Upper lobe of left lung (tissue), 6 donors: ENCODE measurements around the gene SLC25A39. TPM values are rescaled to one million over a fixed set of nuclear protein-coding genes. Genes with fewer than 3 reads are reported as not detected.

ENCODE experiments used
- ATAC-seq, 2 donors: fragments of 200-7000 bp; cut with Tn5 transposase; one replicate each; pipeline ENCODE4 v1.9.1; 2022; ENCODE audit warnings: mild to moderate bottlenecking in 2 of 2, moderate library complexity in 2 of 2; ENCODE audit not compliant: low FRiP score in 2 of 2
- DNase-seq, 2 donors: peaks; one replicate each; pipeline ENCODE4 v3.0.0-alpha.2; 2019 to 2020
- H3K27ac ChIP-seq, 4 donors: fragments of 200-600 bp; sonication (generic); one replicate each; pipeline ENCODE4 v1.5.1; 2016 to 2019
- H3K27me3 ChIP-seq, 4 donors: fragments of 200-600 bp; sonication (generic); one replicate each; pipeline ENCODE4 v1.5.1; 2017 to 2019
- H3K36me3 ChIP-seq, 4 donors: fragments of 200-600 bp; sonication (generic); one replicate each; pipeline ENCODE4 v1.5.1; 2016 to 2019
- H3K4me1 ChIP-seq, 4 donors: fragments of 200-600 bp; sonication (generic); one replicate each; pipeline ENCODE4 v1.5.1; 2018 to 2019
- H3K4me3 ChIP-seq, 4 donors: fragments of 200-600 bp; sonication (generic); one replicate each; pipeline ENCODE4 v1.5.1; 2017 to 2019; ENCODE audit warnings: mild to moderate bottlenecking in 2 of 4, moderate library complexity in 1 of 4
- H3K9me3 ChIP-seq, 4 donors: fragments of 200-600 bp; sonication (generic); one replicate each; pipeline ENCODE4 v1.5.1; 2018 to 2019
- CTCF ChIP-seq, 6 experiments: fragments of 450-650 bp in 4 of 6; fragments of 200-600 bp in 2 of 6; sonication (generic) in 2 of 6; IDR thresholded peaks; one replicate each; pipeline ENCODE4 v1.5.1; 2016 to 2019; ENCODE audit warnings: antibody characterized with exemption in 6 of 6
- EP300 ChIP-seq, 4 donors: sonication (generic); formaldehyde crosslinking; IDR thresholded peaks; one replicate each; pipeline ENCODE4 v1.5.1; 2017; ENCODE audit warnings: antibody characterized with exemption in 4 of 4, control low read depth in 2 of 4
- POLR2A ChIP-seq, 4 donors: fragments of 450-650 bp; IDR thresholded peaks; one replicate each; pipeline ENCODE4 v1.5.1; 2016 to 2017; ENCODE audit warnings: antibody characterized with exemption in 4 of 4, mild to moderate bottlenecking in 2 of 4
- POLR2AphosphoS5 ChIP-seq, 2 donors: sonication (generic); formaldehyde crosslinking; IDR thresholded peaks; one replicate each; pipeline ENCODE4 v1.5.1; 2017; ENCODE audit warnings: antibody characterized with exemption in 2 of 2
- WGBS, 2 donors: methylation state at CpG; one replicate each; pipeline ENCODE4 v1.1.5; 2017 to 2018; 5-methylcytosine and 5-hydroxymethylcytosine counted together
- total RNA-seq, 6 donors: library from RNA; depleted of rRNA in 4 of 6; stranded (reverse); fragments of >200 nt in 4 of 6; gene quantifications; one replicate each; pipeline versions ENCODE4 v1.1.0 to v1.2.1, GENCODE V29; 2016 to 2021
- donor health status: DM: no; HTN: no; CAD: no; lungs with moderate emphysema.
- donor health status: DM: no; HTN: yes; CAD: no; lungs with severe emphysema.

The SLC25A39 gene
- total RNA-seq, 6 donors from 2014 or later = 56.8 to 144 (median 98.6) TPM

- ATAC-seq = no peak
- DNase-seq = peak in 1 of 2 donors; percentile 54
- Histone ChIP-seq H3K36me3 (no peaks in the 10 kb centered on the region), H3K27me3 (peaks cover 0 to 2% (median 1%) of the 10 kb centered on the region in 4 donors), H3K4me1 (peaks cover 18 to 21% (median 19%) of the 10 kb centered on the region in 4 donors), H3K4me3 (no peak overlapping the region), H3K9me3 (no peaks in the 10 kb centered on the region), H3K27ac (no peak overlapping the region)
- 51 to 68% methylated on average over 4 to 5 of the region's 5 CpGs for WGBS, 2 donors
- TF ChIP-seq CTCF (IDR thresholded peaks at IDR 0.05) (no peak), EP300 (IDR thresholded peaks at IDR 0.05) (no peak), POLR2A (IDR thresholded peaks at IDR 0.05) (no peak), POLR2AphosphoS5 (IDR thresholded peaks at IDR 0.05) (no peak)
Observed at GRCh38 chr17:44309472-44309871, 15.2 kb downstream of the SLC25A39 start.

DNA sequence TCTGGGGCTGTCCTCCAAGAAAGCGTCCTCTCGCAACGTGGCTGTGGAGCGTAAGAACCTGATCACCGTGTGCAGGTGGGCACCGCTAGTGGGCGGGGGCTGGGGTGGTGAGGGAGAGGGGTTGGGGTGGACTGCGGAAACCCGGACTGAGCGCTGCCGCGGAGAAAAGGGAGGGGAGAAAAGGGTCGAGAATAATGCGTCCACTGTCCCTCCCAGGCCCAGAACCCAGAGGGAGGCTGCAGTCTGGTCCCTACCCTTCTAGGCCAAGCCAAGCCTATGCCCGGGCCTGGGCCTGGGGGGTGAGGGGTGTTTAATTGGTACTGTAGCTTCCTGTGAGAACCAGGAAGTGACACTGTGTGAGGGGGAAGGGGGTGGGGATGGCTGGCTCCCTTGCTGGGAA, 15.8 kb downstream of the SLC25A39 start:
- WGBS, 2 donors = 2 to 7% methylated on average over 8 to 15 of the region's 15 CpGs
- TF ChIP-seq POLR2AphosphoS5 (IDR thresholded peaks at IDR 0.05) = no peak
- TF ChIP-seq POLR2A (IDR thresholded peaks at IDR 0.05) = no peak
- TF ChIP-seq EP300 (IDR thresholded peaks at IDR 0.05) = no peak
- no peak for TF ChIP-seq CTCF (IDR thresholded peaks at IDR 0.05)
- Histone ChIP-seq H3K4me3 (peak overlapping the region in 3 of 4 donors; percentile 39 to 51 (median 51)), H3K9me3 (no peaks in the 10 kb centered on the region), H3K36me3 (no peaks in the 10 kb centered on the region), H3K27ac (no peak overlapping the region), H3K4me1 (peaks cover 18 to 20% (median 19%) of the 10 kb centered on the region in 4 donors), H3K27me3 (no peaks in the 10 kb centered on the region)
- ATAC-seq = peak; percentile 1 to 5
- DNase-seq = no peak

DNA sequence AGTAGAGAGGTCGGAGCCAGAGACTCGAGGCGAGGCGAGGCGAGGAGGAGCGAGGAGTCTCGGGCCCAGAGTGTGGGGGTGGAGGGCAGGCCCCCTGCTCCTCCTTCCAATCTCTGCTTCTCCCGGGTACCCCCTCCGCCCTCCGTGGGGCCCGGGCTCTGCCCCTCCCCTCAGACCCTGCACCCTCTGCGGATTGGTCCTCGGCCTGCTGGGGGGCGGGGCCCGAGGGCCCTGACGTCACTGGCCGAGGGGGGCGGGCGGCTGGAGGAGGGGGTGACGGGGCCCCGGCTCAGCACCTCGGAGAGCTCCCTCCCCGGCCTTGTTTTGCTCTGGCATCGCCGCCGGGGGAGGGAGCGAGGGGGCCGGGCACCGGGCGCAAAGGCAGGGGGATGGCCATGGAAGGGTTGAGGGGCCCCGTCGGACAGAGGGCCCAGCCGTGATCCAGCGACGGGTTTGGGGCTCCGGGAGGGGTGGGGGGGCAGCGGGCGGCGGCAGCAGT, 16.3 kb downstream of the SLC25A39 start, which contains the start of gene RUNDC3A:
Gene RUNDC3A, plus strand, starts transcription at position 282 of the 499 bp plus-strand sequence. CDS start 232 bp downstream, outside the sequence.
- 0 to 3% methylated on average over 7 to 21 of the region's 39 CpGs for WGBS, 2 donors
- Histone ChIP-seq H3K27me3 (no peaks in the 10 kb centered on the region), H3K36me3 (no peaks in the 10 kb centered on the region), H3K9me3 (no peaks in the 10 kb centered on the region), H3K4me1 (peaks cover 18 to 20% (median 19%) of the 10 kb centered on the region in 4 donors), H3K27ac (peak within 1 kb of the TSS in 2 of 4 donors; percentile 21 to 44), H3K4me3 (peak within 1 kb of the TSS in 3 of 4 donors; percentile 39 to 51 (median 51))
- ATAC-seq (peak; percentile 89 to 98), DNase-seq (peak; percentile 78 to 97)
- TF ChIP-seq EP300 (IDR thresholded peaks at IDR 0.05) = no peak
- TF ChIP-seq POLR2AphosphoS5 (IDR thresholded peaks at IDR 0.05) = peak in 1 of 2 donors; percentile 6

DNA sequence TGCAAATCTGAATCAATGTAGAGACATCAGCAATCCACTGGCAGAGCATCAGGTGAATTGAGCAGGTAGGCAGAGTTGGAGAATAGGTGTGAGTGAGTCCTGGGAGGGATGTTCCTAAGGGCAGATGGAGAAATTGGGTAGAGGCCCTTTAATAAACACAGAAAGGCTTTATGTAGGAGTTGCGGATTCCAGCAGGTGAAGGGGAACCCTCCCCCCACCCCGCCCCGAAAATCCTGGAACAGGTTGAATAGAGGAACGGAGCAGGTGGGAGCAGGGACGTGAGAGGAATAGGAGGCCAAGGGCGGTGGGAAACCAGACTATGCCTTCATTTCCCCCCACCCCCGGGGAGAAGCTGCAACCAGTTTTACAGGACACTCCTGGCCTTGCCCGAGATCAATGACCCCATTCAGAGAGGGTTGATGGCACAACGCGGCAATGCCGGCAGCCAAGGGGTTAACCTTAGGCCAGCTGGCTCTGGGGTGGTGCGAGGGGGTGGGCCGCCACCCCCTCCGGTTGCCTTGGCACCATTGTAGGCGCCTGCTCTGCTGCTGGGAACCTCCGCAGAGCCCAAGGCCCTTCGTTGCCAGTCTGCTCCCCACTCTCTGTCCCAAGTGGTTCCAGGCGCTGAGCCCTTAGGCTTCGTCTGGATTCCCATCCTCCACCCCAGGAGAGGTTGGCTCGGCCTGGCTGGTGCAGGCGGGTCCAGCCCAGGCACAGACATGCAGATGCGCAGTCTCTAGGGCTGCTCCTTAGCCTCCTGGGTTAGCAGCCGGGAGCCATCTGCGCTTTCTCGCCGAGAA, 17.0 kb downstream of the SLC25A39 start:
- H3K9me3 ChIP-seq = no peaks in the 10 kb centered on the region
- DNase-seq = peak in 1 of 2 donors; percentile 70
- ATAC-seq = peak; percentile 55 to 67
- H3K4me3 ChIP-seq = peak overlapping the region in 3 of 4 donors; percentile 39 to 51 (median 51)
- no peaks in the 10 kb centered on the region for H3K36me3 ChIP-seq
- H3K4me1 ChIP-seq = peaks cover 18 to 20% (median 19%) of the 10 kb centered on the region in 4 donors
- H3K27ac ChIP-seq = peak overlapping the region in 2 of 4 donors; percentile 21 to 44
- WGBS, 2 donors = 3 to 10% methylated on average over 15 to 17 of the region's 26 CpGs
- TF ChIP-seq EP300 (IDR thresholded peaks at IDR 0.05) (no peak), POLR2AphosphoS5 (IDR thresholded peaks at IDR 0.05) (no peak), CTCF (IDR thresholded peaks at IDR 0.05) (no peak), POLR2A (IDR thresholded peaks at IDR 0.05) (no peak)
- no peaks in the 10 kb centered on the region for H3K27me3 ChIP-seq

DNA sequence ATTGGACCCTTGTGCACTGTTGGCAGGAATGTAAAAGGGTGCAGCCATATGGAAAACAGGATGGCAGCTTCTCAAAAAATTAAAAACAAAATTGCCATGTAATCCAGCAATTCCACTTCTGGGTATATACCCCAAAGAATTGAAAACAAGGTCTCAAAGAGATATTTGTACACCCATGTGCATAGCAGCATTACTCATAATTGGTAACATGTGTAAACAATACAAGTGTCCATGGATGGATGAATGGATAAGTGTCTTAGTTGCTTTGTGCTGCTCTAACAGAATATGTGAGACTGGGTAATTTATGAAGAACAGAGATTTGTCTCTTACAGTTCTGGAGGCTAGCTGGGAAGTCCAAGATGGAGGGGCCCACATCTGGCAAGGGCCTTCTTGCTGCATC, 20.0 kb downstream of the SLC25A39 start:
- H3K36me3 ChIP-seq = no peaks in the 10 kb centered on the region
- peaks cover 18 to 20% (median 19%) of the 10 kb centered on the region in 4 donors for H3K4me1 ChIP-seq
- H3K27me3 ChIP-seq = no peaks in the 10 kb centered on the region
- no peak overlapping the region for H3K27ac ChIP-seq
- ATAC-seq (no peak), DNase-seq (no peak)
- H3K4me3 ChIP-seq = no peak overlapping the region
- TF ChIP-seq POLR2AphosphoS5 (IDR thresholded peaks at IDR 0.05) (no peak), CTCF (IDR thresholded peaks at IDR 0.05) (no peak), EP300 (IDR thresholded peaks at IDR 0.05) (no peak), POLR2A (IDR thresholded peaks at IDR 0.05) (no peak)
- no peaks in the 10 kb centered on the region for H3K9me3 ChIP-seq
